H1 (cell line): ENCODE measurements around the gene CDADC1. TPM values are rescaled to one million over a fixed set of nuclear protein-coding genes. Genes with fewer than 3 reads are reported as not detected.

Source experiments
- CTCF ChIA-PET: fragments of 300-600 bp; sonication (Branson Sonifier 250); formaldehyde crosslinking; loops from one replicate; lab custom pipeline; 2021; ENCODE audit not compliant: partially characterized antibody; lab: Charles Lee
- POLR2A ChIA-PET: fragments of 300-600 bp; sonication (Branson Sonifier 250); formaldehyde crosslinking; loops from one replicate; lab custom pipeline; 2021; ENCODE audit warnings: inconsistent platforms; ENCODE audit not compliant: partially characterized antibody; lab: Charles Lee
- DNase-seq, 2 experiments: peaks; one replicate each; pipeline versions ENCODE4 v3.0.0 to v3.0.0-alpha.2; 2010 to 2022; ENCODE audit warnings: low spot score in 2 of 2, low read depth in 1 of 2, mixed read lengths in 1 of 2
- FAIRE-seq: peaks from 2 replicates; lab custom pipeline; 2011; peaks lifted over from hg19 to GRCh38; lab: Jason Lieb, UNC
- H2AFZ ChIP-seq: 2 replicates; pipeline ENCODE4 v1.8.1; 2012; ENCODE audit warnings: low read length, inconsistent platforms
- H2AK5ac ChIP-seq: 2 replicates; pipeline ENCODE4 v1.6.1; 2013; ENCODE audit warnings: low read depth, low read length
- H2BK120ac ChIP-seq: replicated peaks from 2 replicates; pipeline ENCODE3; 2013; ENCODE audit warnings: low read depth, low read length, inconsistent platforms
- H2BK12ac ChIP-seq: 2 replicates; pipeline ENCODE4 v1.6.1; 2013; ENCODE audit warnings: low read depth, low read length
- H2BK15ac ChIP-seq: 2 replicates; pipeline ENCODE4 v1.6.1; 2013; ENCODE audit warnings: low read length
- H2BK20ac ChIP-seq: 2 replicates; pipeline ENCODE4 v1.6.1; 2013; ENCODE audit warnings: low read length
- H2BK5ac ChIP-seq: 2 replicates; pipeline ENCODE4 v1.6.1; 2013; ENCODE audit warnings: low read depth, low read length
- H3K14ac ChIP-seq: 2 replicates; pipeline ENCODE4 v1.6.1; 2013; ENCODE audit warnings: inconsistent platforms; ENCODE audit not compliant: insufficient read length
- H3K18ac ChIP-seq: 2 replicates; pipeline ENCODE4 v1.6.1; 2013; ENCODE audit warnings: low read length; ENCODE audit errors: extremely low read depth
- H3K23ac ChIP-seq: 2 replicates; pipeline ENCODE4 v1.6.1; 2013; ENCODE audit warnings: inconsistent platforms; ENCODE audit not compliant: insufficient read length
- H3K23me2 ChIP-seq: 2 replicates; pipeline ENCODE4 v1.6.1; 2013; ENCODE audit warnings: low read depth, low read length
- H3K27ac ChIP-seq: 2 replicates; pipeline ENCODE4 v1.6.1; 2011; ENCODE audit warnings: low read depth, low read length, inconsistent platforms
- H3K27me3 ChIP-seq, 4 experiments: replicated peaks in 1 of 4; 1 replicate in 1 of 4; 2 replicates in 3 of 4; pipeline versions ENCODE4 v1.6.1 to v1.8.1; 2011 to 2013; ENCODE audit warnings: low read length in 3 of 4, mild to moderate bottlenecking in 3 of 4, inconsistent platforms in 2 of 4, mixed read lengths in 2 of 4, moderate library complexity in 1 of 4; ENCODE audit not compliant: control insufficient read depth in 3 of 4, insufficient read depth in 3 of 4; ENCODE audit errors: extremely low read depth in 1 of 4
- H3K36me3 ChIP-seq, 4 experiments: 2 replicates each; pipeline versions ENCODE4 v1.6.1 to v1.8.1; 2011 to 2013; ENCODE audit warnings: mild to moderate bottlenecking in 4 of 4, low read length in 3 of 4, moderate library complexity in 2 of 4, control low read depth in 1 of 4, inconsistent platforms in 1 of 4; ENCODE audit not compliant: insufficient read depth in 4 of 4, control insufficient read depth in 2 of 4
- H3K4ac ChIP-seq: replicated peaks from 2 replicates; pipeline ENCODE3; 2013; ENCODE audit warnings: low read length, low read depth, mixed read lengths, inconsistent platforms; ENCODE audit not compliant: insufficient read length
- H3K4me1 ChIP-seq, 4 experiments: replicated peaks in 1 of 4; 1 replicate in 1 of 4; 2 replicates in 3 of 4; pipeline versions ENCODE4 v1.6.1 to v1.8.1; 2011 to 2013; ENCODE audit warnings: low read length in 3 of 4, inconsistent platforms in 2 of 4, mixed read lengths in 1 of 4; ENCODE audit not compliant: insufficient read depth in 4 of 4, control insufficient read depth in 3 of 4
- H3K4me2 ChIP-seq, 2 experiments: 2 replicates each; pipeline versions ENCODE4 v1.6.1 to v1.8.1; 2011 to 2013; ENCODE audit warnings: low read depth in 2 of 2, low read length in 2 of 2, control low read depth in 1 of 2, inconsistent platforms in 1 of 2, mild to moderate bottlenecking in 1 of 2; ENCODE audit not compliant: insufficient read depth in 1 of 2
- H3K4me3 ChIP-seq, 4 experiments: fragments of 200-600, 300-600 bp in 1 of 4; sonication (generic), shearing (Covaris generic), sonication (Bioruptor Twin) in 1 of 4; 2 replicates each; pipeline versions ENCODE4 v1.5.1 to v1.8.1; 2011 to 2016; ENCODE audit warnings: low read length in 4 of 4, low read depth in 3 of 4, control low read depth in 2 of 4, inconsistent platforms in 2 of 4, mild to moderate bottlenecking in 2 of 4, mixed read lengths in 1 of 4, moderate library complexity in 1 of 4; ENCODE audit not compliant: insufficient read depth in 2 of 4; ENCODE audit errors: extremely low read depth in 1 of 4
- H3K56ac ChIP-seq: replicated peaks from 2 replicates; pipeline ENCODE3; 2013; ENCODE audit warnings: low read depth, mild to moderate bottlenecking, mixed read lengths, low read length, inconsistent platforms; ENCODE audit not compliant: insufficient read length
- H3K79me1 ChIP-seq: 2 replicates; pipeline ENCODE4 v1.6.1; 2013; ENCODE audit warnings: low read depth, low read length, control low read depth
- H3K79me2 ChIP-seq, 2 experiments: 2 replicates each; pipeline versions ENCODE4 v1.6.1 to v1.8.1; 2012 to 2013; ENCODE audit warnings: low read length in 2 of 2, mild to moderate bottlenecking in 2 of 2, inconsistent platforms in 1 of 2; ENCODE audit not compliant: insufficient read depth in 2 of 2, control insufficient read depth in 1 of 2
- H3K9ac ChIP-seq, 4 experiments: replicated peaks in 1 of 4; 1 replicate in 1 of 4; 2 replicates in 3 of 4; pipeline versions ENCODE4 v1.6.1 to v1.8.1; 2011 to 2013; ENCODE audit warnings: low read depth in 3 of 4, low read length in 3 of 4, control low read depth in 2 of 4, mild to moderate bottlenecking in 2 of 4, moderate library complexity in 2 of 4, inconsistent platforms in 1 of 4; ENCODE audit errors: extremely low read depth in 1 of 4
- H3K9me3 ChIP-seq, 2 experiments: 2 replicates each; pipeline versions ENCODE4 v1.6.1 to v1.8.1; 2012 to 2013; ENCODE audit warnings: mild to moderate bottlenecking in 2 of 2, moderate library complexity in 2 of 2, control low read depth in 1 of 2, inconsistent platforms in 1 of 2, low read depth in 1 of 2, low read length in 1 of 2, mixed read lengths in 1 of 2; ENCODE audit not compliant: insufficient read depth in 2 of 2
- H4K20me1 ChIP-seq, 2 experiments: replicated peaks in 1 of 2; 2 replicates each; pipeline versions ENCODE3 to v1.8.1; 2011 to 2013; ENCODE audit warnings: inconsistent platforms in 2 of 2, low read length in 2 of 2, mild to moderate bottlenecking in 1 of 2; ENCODE audit not compliant: insufficient read depth in 2 of 2, control insufficient read depth in 1 of 2
- H4K5ac ChIP-seq: 2 replicates; pipeline ENCODE4 v1.6.1; 2013; ENCODE audit warnings: low read length, low read depth, mixed read lengths, inconsistent platforms; ENCODE audit not compliant: insufficient read length
- H4K8ac ChIP-seq: 2 replicates; pipeline ENCODE4 v1.8.0; 2013; ENCODE audit warnings: mild to moderate bottlenecking, moderate library complexity, low read length, inconsistent platforms; ENCODE audit not compliant: insufficient read depth; ENCODE audit errors: extremely low read depth
- H4K91ac ChIP-seq: replicated peaks from 2 replicates; pipeline ENCODE3; 2013; ENCODE audit warnings: low read length, mixed read lengths, inconsistent platforms; ENCODE audit not compliant: insufficient read length
- ATF2 ChIP-seq: IDR thresholded peaks from 2 replicates; pipeline ENCODE4 v1.6.1; 2012; ENCODE audit warnings: low read length, inconsistent platforms
- CHD1 ChIP-seq: IDR thresholded peaks from 2 replicates; pipeline ENCODE4 v1.6.1; 2012; ENCODE audit warnings: low read depth, low read length, improper control_type of control experiment
- CREB1 ChIP-seq: IDR thresholded peaks from 2 replicates; pipeline ENCODE4 v1.6.1; 2012; ENCODE audit warnings: inconsistent platforms
- CTCF ChIP-seq, 3 experiments: IDR thresholded peaks; 1 replicate in 2 of 3; 2 replicates in 1 of 3; pipeline versions ENCODE4 v1.5.1 to v1.6.1; 2011; ENCODE audit warnings: low read length in 3 of 3, mild to moderate bottlenecking in 3 of 3, inconsistent platforms in 2 of 3, low read depth in 1 of 3, moderate library complexity in 1 of 3; ENCODE audit not compliant: insufficient read depth in 1 of 3; ENCODE audit errors: control extremely low read depth in 1 of 3
- JUND ChIP-seq: IDR thresholded peaks from 2 replicates; pipeline ENCODE4 v1.6.1; 2011; ENCODE audit warnings: mild to moderate bottlenecking, improper control_type of control experiment, low read length
- MAFK ChIP-seq: IDR thresholded peaks from 2 replicates; pipeline ENCODE4 v1.6.1; 2012; ENCODE audit warnings: low read depth, mild to moderate bottlenecking, improper control_type of control experiment, low read length
- SAP30 ChIP-seq: fragments of 300-600 bp; sonication (generic); IDR thresholded peaks from 2 replicates; pipeline ENCODE4 v1.7.1; 2012; ENCODE audit warnings: low read length, moderate library complexity, mild to moderate bottlenecking, inconsistent platforms; ENCODE audit not compliant: insufficient read depth, insufficient replicate concordance
- SP1 ChIP-seq: IDR thresholded peaks from 2 replicates; pipeline ENCODE4 v1.6.1; 2011; ENCODE audit warnings: low read depth, low read length
- USF2 ChIP-seq: IDR thresholded peaks from 2 replicates; pipeline ENCODE4 v1.6.1; 2011; ENCODE audit warnings: low read length, improper control_type of control experiment
- WGBS, 2 experiments: shearing (Covaris generic) in 1 of 2; methylation state at CpG; one replicate each; pipeline versions ENCODE4 v1.1.6 to v1.1.7; 2013 to 2015; ENCODE audit warnings: low lambda C conversion rate in 2 of 2, mixed read lengths in 2 of 2, inconsistent platforms in 1 of 2, low coverage in 1 of 2, missing lambda C conversion rate in 1 of 2; ENCODE audit not compliant: insufficient replicate concordance in 2 of 2, insufficient coverage in 1 of 2, insufficient read length in 1 of 2; ENCODE audit errors: extremely low coverage in 1 of 2, missing lambda C conversion rate in 1 of 2; 5-methylcytosine and 5-hydroxymethylcytosine counted together
- polyA plus RNA-seq, 7 experiments: library from polyadenylated mRNA; depleted of rRNA in 3 of 7; stranded (reverse) in 5 of 7; unstranded in 2 of 7; fragments of >200 nt in 5 of 7; fragments of 200-250 nt in 2 of 7; gene quantifications; 1 replicate in 5 of 7; 2 replicates in 1 of 7; 4 replicates in 1 of 7; pipeline versions ENCODE4 v1.2.1 to v1.2.3, GENCODE V29; 2011 to 2013; ENCODE audit warnings: missing spikeins in 2 of 7, mixed read lengths in 2 of 7
- total RNA-seq: library from RNA; stranded (reverse); fragmentation: NEBNext Ultra II Directional; extraction: Animal tissue kit (Norgen Biotek cat#: 25700); gene quantifications from 2 replicates; pipeline ENCODE4 v1.2.1, GENCODE V29; 2021

CDADC1 gene
- total and polyA plus RNA-seq, 2 of the 8 experiments (the other 6 are each of a cell fraction or from before 2014, with no cell fraction given) = 0.98 to 2.7 TPM

GRCh38 chr13:49221590-49221965, 26.1 kb upstream of the CDADC1 start:
- CTCF ChIA-PET = interaction anchor here (0.8 to 1.3 kb wide), 4 partner anchors 10 to 79 kb away, joined by 3 to 5 read pairs (median 3); no protein-coding TSS in a partner anchor
- H3K14ac ChIP-seq = no peak overlapping the region
- peaks cover 49 to 73% (median 69%) of the 10 kb centered on the region in 4 experiments for H3K27me3 ChIP-seq
- H2AFZ ChIP-seq = no peak overlapping the region
- H3K9me3 ChIP-seq = no peaks in the 10 kb centered on the region
- FAIRE-seq (no peak), DNase-seq (no peak)
- H3K23me2 ChIP-seq = peaks cover 20% of the 10 kb centered on the region
- H3K4ac ChIP-seq = no peak overlapping the region
- H3K4me3 ChIP-seq = peak overlapping the region in 2 of 4 experiments; percentile 13 to 61; a peak in 4 of 8 replicates
- H4K91ac ChIP-seq = no peak overlapping the region
- H3K79me1 ChIP-seq = no peaks in the 10 kb centered on the region
- H4K5ac ChIP-seq = no peak overlapping the region
- H3K9ac ChIP-seq = no peak overlapping the region
- peaks cover 0 to 4% (median 0%) of the 10 kb centered on the region in 4 experiments; a peak in 1 of 8 replicates for H3K36me3 ChIP-seq
- WGBS, 2 experiments = 79% methylated on average over 4 of the region's 4 CpGs; no CpG with 5 or more reads in 1 of the 2 experiments
- H3K23ac ChIP-seq = no peak overlapping the region
- no peak overlapping the region for H3K27ac ChIP-seq
- H2BK120ac ChIP-seq = no peak overlapping the region
- no peak overlapping the region for H2AK5ac ChIP-seq
- H3K4me1 ChIP-seq = peaks cover 0 to 15% (median 8%) of the 10 kb centered on the region in 4 experiments; a peak in 6 of 7 replicates
- no peak overlapping the region for H3K56ac ChIP-seq
- peak overlapping the region; percentile 77 to 80; a peak in 2 of 4 replicates for H3K4me2 ChIP-seq
- no peak overlapping the region for H2BK12ac ChIP-seq
- peaks cover 0 to 2% of the 10 kb centered on the region in 2 experiments for H4K20me1 ChIP-seq
- H4K8ac ChIP-seq = no peak overlapping the region
- no peak overlapping the region for H2BK20ac ChIP-seq
- H3K79me2 ChIP-seq = no peaks in the 10 kb centered on the region
- POLR2A ChIA-PET = no interaction called here
- no peak overlapping the region for H2BK5ac ChIP-seq
- no peak overlapping the region for H3K18ac ChIP-seq
- H2BK15ac ChIP-seq = no peak overlapping the region
- TF ChIP-seq MAFK (no peak), SAP30 (no peak), CREB1 (no peak), ATF2 (no peak), JUND (no peak), SP1 (no peak), CHD1 (no peak), USF2 (no peak), CTCF (IDR thresholded peaks at IDR 0.05; ENCODE audit: control extremely low read depth in 1 of 3, insufficient read depth in 1 of 3, low read depth in 1 of 3, low read length in 3 of 3) (no peak)
